Loucy (cell line): Measurements from ENCODE around the gene CUL5.

Experiments used
- H2AFZ ChIP-seq: fragments of 200-600 bp; sonication (generic); 2 replicates; pipeline ENCODE4 v1.6.0; 2016; ENCODE audit warnings: antibody characterized with exemption, mild to moderate bottlenecking, low read length, moderate library complexity
- H3F3A ChIP-seq: fragments of 200-600 bp; 2 replicates; pipeline ENCODE4 v1.6.0; 2016; ENCODE audit warnings: antibody characterized with exemption, low read depth, mild to moderate bottlenecking
- H3K27me3 ChIP-seq: fragments of 200-600 bp; sonication (generic); 2 replicates; pipeline ENCODE4 v1.6.1; 2014; ENCODE audit warnings: low read length, mild to moderate bottlenecking; ENCODE audit not compliant: insufficient read depth, poor library complexity, severe bottlenecking
- H3K36me3 ChIP-seq: fragments of 200-600 bp; sonication (generic); 2 replicates; pipeline ENCODE4 v1.6.1; 2016; ENCODE audit warnings: low read length; ENCODE audit not compliant: insufficient read depth
- H3K4me1 ChIP-seq: fragments of 200-600 bp; sonication (generic); 2 replicates; pipeline ENCODE4 v1.5.1; 2014; ENCODE audit warnings: low read length, mild to moderate bottlenecking; ENCODE audit not compliant: insufficient read depth, poor library complexity, severe bottlenecking
- H3K4me2 ChIP-seq: fragments of 200-600 bp; sonication (generic); 2 replicates; pipeline ENCODE4 v1.6.0; 2014; ENCODE audit warnings: antibody characterized with exemption, low read length, low read depth, mild to moderate bottlenecking; ENCODE audit not compliant: poor library complexity, severe bottlenecking
- H3K4me3 ChIP-seq: fragments of 200-600 bp; sonication (generic); 2 replicates; pipeline ENCODE4 v1.5.1; 2014; ENCODE audit warnings: low read length, mild to moderate bottlenecking, mixed read lengths; ENCODE audit not compliant: poor library complexity, severe bottlenecking
- H3K79me2 ChIP-seq: fragments of 200-600 bp; sonication (generic); 2 replicates; pipeline ENCODE4 v1.6.1; 2014; ENCODE audit warnings: low read length; ENCODE audit not compliant: insufficient read depth
- H3K9ac ChIP-seq: fragments of 200-600 bp; sonication (generic); 2 replicates; pipeline ENCODE4 v1.6.0; 2014; ENCODE audit warnings: mild to moderate bottlenecking, low read depth, low read length, moderate library complexity; ENCODE audit not compliant: poor library complexity, severe bottlenecking
- H3K9me2 ChIP-seq: fragments of 200-600 bp; sonication (generic); replicated peaks from 2 replicates; pipeline ENCODE4 v1.6.1; 2016; ENCODE audit warnings: low read depth, low read length, mixed read lengths
- H3K9me3 ChIP-seq: fragments of 200-600 bp; sonication (generic); 2 replicates; pipeline ENCODE4 v1.6.1; 2014; ENCODE audit warnings: mild to moderate bottlenecking, antibody characterized with exemption, low read length, low read depth; ENCODE audit not compliant: insufficient read depth
- H4K20me1 ChIP-seq: fragments of 200-600 bp; sonication (generic); 2 replicates; pipeline ENCODE4 v1.6.0; 2014; ENCODE audit warnings: antibody characterized with exemption, low read length, mild to moderate bottlenecking; ENCODE audit not compliant: insufficient read depth, poor library complexity, severe bottlenecking
- CTCF ChIP-seq: fragments of 200-600 bp; sonication (generic); conservative IDR thresholded peaks from 2 replicates; pipeline ENCODE4 v1.5.1; 2014; ENCODE audit warnings: mild to moderate bottlenecking, antibody characterized with exemption, low read length
- EZH2phosphoT487 ChIP-seq: fragments of 200-600 bp; IDR thresholded peaks from 2 replicates; pipeline ENCODE4 v1.6.1; 2018; ENCODE audit warnings: antibody characterized with exemption, mild to moderate bottlenecking, moderate library complexity, borderline replicate concordance

CUL5 gene

GRCh38 chr11:108137212-108137611, 128.5 kb downstream of the CUL5 start:
- Histone ChIP-seq H4K20me1 (no peaks in the 10 kb centered on the region), H3K36me3 (peaks cover 21% of the 10 kb centered on the region; the same call in 1 of the 2 replicates), H3K9me2 (no peaks in the 10 kb centered on the region), H3K9ac (no peak overlapping the region), H3K4me1 (no peaks in the 10 kb centered on the region), H3F3A (no peaks in the 10 kb centered on the region), H3K4me3 (no peak overlapping the region), H3K27me3 (no peaks in the 10 kb centered on the region), H3K4me2 (no peak overlapping the region), H3K79me2 (no peaks in the 10 kb centered on the region), H2AFZ (no peak overlapping the region), H3K9me3 (no peaks in the 10 kb centered on the region)
- no peak for TF ChIP-seq EZH2phosphoT487
- TF ChIP-seq CTCF: no peak

GRCh38 chr11:108142304-108142703, 133.6 kb downstream of the CUL5 start:
- Histone ChIP-seq H3K4me1 (no peaks in the 10 kb centered on the region), H3K27me3 (no peaks in the 10 kb centered on the region), H4K20me1 (no peaks in the 10 kb centered on the region), H3K9me2 (no peaks in the 10 kb centered on the region), H3F3A (no peaks in the 10 kb centered on the region), H3K9me3 (no peaks in the 10 kb centered on the region), H2AFZ (no peak overlapping the region), H3K36me3 (peaks cover 47% of the 10 kb centered on the region; the same call in 1 of the 2 replicates), H3K4me2 (no peak overlapping the region), H3K4me3 (no peak overlapping the region), H3K79me2 (no peaks in the 10 kb centered on the region), H3K9ac (no peak overlapping the region)
- no peak for TF ChIP-seq EZH2phosphoT487
- TF ChIP-seq CTCF: no peak

- H3K4me3 ChIP-seq: no peak overlapping the region
- no peaks in the 10 kb centered on the region for H3K27me3 ChIP-seq
- H3F3A ChIP-seq: no peaks in the 10 kb centered on the region
- no peak overlapping the region for H2AFZ ChIP-seq
- peaks cover 62% of the 10 kb centered on the region; the same call in 1 of the 2 replicates for H3K36me3 ChIP-seq
- H3K9ac ChIP-seq: no peak overlapping the region
- no peak overlapping the region for H3K4me2 ChIP-seq
- no peaks in the 10 kb centered on the region for H3K79me2 ChIP-seq
- no peaks in the 10 kb centered on the region for H4K20me1 ChIP-seq
- H3K9me2 ChIP-seq: no peaks in the 10 kb centered on the region
- H3K4me1 ChIP-seq: no peaks in the 10 kb centered on the region
- H3K9me3 ChIP-seq: no peaks in the 10 kb centered on the region
- TF ChIP-seq CTCF (no peak), EZH2phosphoT487 (no peak)
Observed at GRCh38 chr11:108144615-108145014, 135.9 kb downstream of the CUL5 start.
